Liver (tissue), 9 donors: ENCODE results near the gene KIAA0513. TPM values are rescaled to one million over a fixed set of nuclear protein-coding genes. Genes with fewer than 3 reads are reported as not detected.

ENCODE experiments used
- DNase-seq: peaks from one replicate; pipeline ENCODE4 v3.0.0-alpha.2; 2017; ENCODE audit warnings: low spot score
- H3K27ac ChIP-seq, 2 donors: one replicate each; pipeline ENCODE4 v1.7.0; 2013; ENCODE audit warnings: inconsistent platforms in 2 of 2, low read length in 2 of 2, control low read depth in 1 of 2, low read depth in 1 of 2, mild to moderate bottlenecking in 1 of 2
- H3K27me3 ChIP-seq, 4 donors: one replicate each; pipeline versions ENCODE4 v1.6.1 to v1.7.0; 2013; ENCODE audit warnings: low read length in 3 of 4, inconsistent platforms in 1 of 4, mild to moderate bottlenecking in 1 of 4, moderate library complexity in 1 of 4; ENCODE audit not compliant: control insufficient read depth in 4 of 4, insufficient read depth in 4 of 4
- H3K36me3 ChIP-seq, 4 donors: one replicate each; pipeline versions ENCODE4 v1.6.1 to v1.7.0; 2013; ENCODE audit warnings: low read length in 3 of 4, mild to moderate bottlenecking in 3 of 4, low read depth in 1 of 4, moderate library complexity in 1 of 4; ENCODE audit not compliant: control insufficient read depth in 4 of 4, insufficient read depth in 3 of 4
- H3K4me1 ChIP-seq, 4 donors: one replicate each; pipeline versions ENCODE4 v1.6.1 to v1.7.0; 2013; ENCODE audit warnings: low read length in 3 of 4, mild to moderate bottlenecking in 3 of 4, moderate library complexity in 1 of 4; ENCODE audit not compliant: control insufficient read depth in 4 of 4, insufficient read depth in 4 of 4
- H3K4me3 ChIP-seq, 3 donors: one replicate each; pipeline versions ENCODE4 v1.6.1 to v1.7.0; 2013; ENCODE audit warnings: low read length in 3 of 3, control low read depth in 1 of 3, low read depth in 1 of 3, mild to moderate bottlenecking in 1 of 3
- H3K9ac ChIP-seq, 2 donors: one replicate each; pipeline ENCODE4 v1.7.0; 2013; ENCODE audit warnings: low read length in 2 of 2, mild to moderate bottlenecking in 2 of 2, moderate library complexity in 2 of 2, control low read depth in 1 of 2, low read depth in 1 of 2
- H3K9me3 ChIP-seq, 4 donors: one replicate each; pipeline versions ENCODE4 v1.6.1 to v1.7.0; 2013; ENCODE audit warnings: low read length in 3 of 4; ENCODE audit not compliant: control insufficient read depth in 4 of 4
- ATF3 ChIP-seq: IDR thresholded peaks from 2 replicates; pipeline ENCODE4 v1.6.1; 2016; ENCODE audit warnings: antibody characterized with exemption
- CTCF ChIP-seq: fragments of 150-350 bp; IDR thresholded peaks from 2 replicates; pipeline ENCODE4 v1.5.1; 2017; ENCODE audit warnings: improper control_type of control experiment, low read depth, low read length; ENCODE audit not compliant: missing input control
- EGR1 ChIP-seq, 2 donors: IDR thresholded peaks; 2 replicates each; pipeline ENCODE4 v1.6.1; 2016 to 2018; ENCODE audit warnings: antibody characterized with exemption in 2 of 2, low read depth in 2 of 2
- FOXA1 ChIP-seq: IDR thresholded peaks from 2 replicates; pipeline ENCODE4 v1.6.1; 2016; ENCODE audit warnings: antibody characterized with exemption
- FOXA2 ChIP-seq: IDR thresholded peaks from 2 replicates; pipeline ENCODE4 v1.6.1; 2016; ENCODE audit warnings: antibody characterized with exemption
- HNF4A ChIP-seq, 2 donors: conservative IDR thresholded peaks; 2 replicates each; pipeline ENCODE4 v1.6.1; 2016; ENCODE audit warnings: antibody characterized with exemption in 2 of 2, mild to moderate bottlenecking in 2 of 2
- HNF4G ChIP-seq: IDR thresholded peaks from 2 replicates; pipeline ENCODE4 v1.6.1; 2016; ENCODE audit warnings: antibody characterized with exemption
- JUND ChIP-seq, 2 donors: IDR thresholded peaks; 2 replicates each; pipeline ENCODE4 v1.6.1; 2016; ENCODE audit warnings: antibody characterized with exemption in 2 of 2
- NR2F2 ChIP-seq: IDR thresholded peaks from 2 replicates; pipeline ENCODE4 v1.6.1; 2016; ENCODE audit warnings: antibody characterized with exemption
- RAD21 ChIP-seq, 2 donors: IDR thresholded peaks; 2 replicates each; pipeline ENCODE4 v1.6.1; 2016; ENCODE audit warnings: antibody characterized with exemption in 2 of 2, mild to moderate bottlenecking in 2 of 2
- REST ChIP-seq: IDR thresholded peaks from 2 replicates; pipeline ENCODE4 v1.6.1; 2016; ENCODE audit warnings: antibody characterized with exemption, mild to moderate bottlenecking
- SP1 ChIP-seq: IDR thresholded peaks from 2 replicates; pipeline ENCODE4 v1.6.1; 2018; ENCODE audit warnings: antibody characterized with exemption, mild to moderate bottlenecking
- TAF1 ChIP-seq: conservative IDR thresholded peaks from 2 replicates; pipeline ENCODE4 v1.6.1; 2016; ENCODE audit warnings: antibody characterized with exemption, mild to moderate bottlenecking
- YY1 ChIP-seq: IDR thresholded peaks from 2 replicates; pipeline ENCODE4 v1.6.1; 2016; ENCODE audit warnings: antibody characterized with exemption, mild to moderate bottlenecking
- WGBS: extraction: QIAGEN DNeasy Blood & Tissue Kit; methylation state at CpG from one replicate; pipeline ENCODE4 v1.1.7; 2013; 5-methylcytosine and 5-hydroxymethylcytosine counted together
- polyA plus RNA-seq, 2 donors: library from polyadenylated mRNA; stranded (reverse) in 1 of 2; unstranded in 1 of 2; fragments of 200-250 nt in 1 of 2; fragments of >200 nt in 1 of 2; fragmentation: Nextera tagmentation in 1 of 2; extraction: Ambion mirVana in 1 of 2; gene quantifications; one replicate each; pipeline versions ENCODE4 v1.2.1 to v1.2.3, GENCODE V29; 2013 to 2015
- total RNA-seq, 2 donors: library from RNA; depleted of rRNA; stranded (reverse); fragments of >200 nt; gene quantifications; one replicate each; pipeline ENCODE4 v1.2.3, GENCODE V29; 2014
- TF ChIP-seq, protein P1 (sequence below): IDR thresholded peaks from 2 replicates; pipeline ENCODE4 v1.6.1; 2016; ENCODE audit warnings: antibody characterized with exemption
- donor health status: healthy.
- donor health status: healthy.
- donor health status: healthy.
- donor health status: healthy.
- donor health status: healthy.

Gene KIAA0513
- total and polyA plus RNA-seq, 4 donors: 1.5 to 5.9 (median 2.9) TPM

GRCh38 chr16:85064186-85064585 is 36.6 kb downstream of the KIAA0513 start:
- TF ChIP-seq REST (no peak), NR2F2 (no peak), FOXA2 (no peak), CTCF (no peak), FOXA1 (no peak), HNF4A (conservative IDR thresholded peaks at IDR 0.05) (no peak), JUND (IDR thresholded peaks at IDR 0.05) (no peak), EGR1 (IDR thresholded peaks at IDR 0.05; ENCODE audit: low read depth in 2 of 2) (no peak), TAF1 (no peak), ATF3 (no peak), YY1 (no peak), HNF4G (no peak)
- TF ChIP-seq, protein P1, sequence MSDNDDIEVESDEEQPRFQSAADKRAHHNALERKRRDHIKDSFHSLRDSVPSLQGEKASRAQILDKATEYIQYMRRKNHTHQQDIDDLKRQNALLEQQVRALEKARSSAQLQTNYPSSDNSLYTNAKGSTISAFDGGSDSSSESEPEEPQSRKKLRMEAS: no peak
- Histone ChIP-seq H3K9me3 (no peaks in the 10 kb centered on the region), H3K4me3 (no peak overlapping the region), H3K4me1 (peaks cover 0 to under 1% (median 0%) of the 10 kb centered on the region in 4 donors), H3K27me3 (no peaks in the 10 kb centered on the region), H3K27ac (no peak overlapping the region), H3K36me3 (peaks cover 0 to 5% (median 0%) of the 10 kb centered on the region in 4 donors), H3K9ac (no peak overlapping the region)
- WGBS: 97% methylated on average over 6 of the region's 6 CpGs
- no peak for DNase-seq

GRCh38 chr16:85065099-85065498 is 37.5 kb downstream of the KIAA0513 start:
- Histone ChIP-seq H3K27ac (no peak overlapping the region), H3K4me1 (no peaks in the 10 kb centered on the region), H3K4me3 (no peak overlapping the region), H3K36me3 (peaks cover 0 to 5% (median 0%) of the 10 kb centered on the region in 4 donors), H3K9ac (no peak overlapping the region), H3K27me3 (no peaks in the 10 kb centered on the region), H3K9me3 (no peaks in the 10 kb centered on the region)
- WGBS: 93% methylated on average over 13 of the region's 13 CpGs
- TF ChIP-seq RAD21 (IDR thresholded peaks at IDR 0.05) (no peak), FOXA1 (no peak), SP1 (no peak), NR2F2 (no peak), YY1 (no peak)
- no peak for DNase-seq
